Smooth muscle cell (in vitro differentiated cells): ENCODE measurements around the gene ANKRD60. TPM values are rescaled to one million over a fixed set of nuclear protein-coding genes. Genes with fewer than 3 reads are reported as not detected.

Source experiments
- DNase-seq: peaks from one replicate; lab custom pipeline; 2025; ENCODE audit not compliant: unreplicated experiment; lab: John Stamatoyannopoulos, UW
- H2AFZ ChIP-seq: fragments of 200-600 bp; sonication (generic); 2 replicates; pipeline ENCODE4 v1.6.0; 2016; ENCODE audit warnings: antibody characterized with exemption, low read depth, mild to moderate bottlenecking
- H3F3A ChIP-seq: fragments of 200-600 bp; sonication (generic); 2 replicates; pipeline ENCODE4 v1.6.0; 2017; ENCODE audit warnings: antibody characterized with exemption, low read depth
- H3K27ac ChIP-seq: fragments of 200-600 bp; sonication (generic); 2 replicates; pipeline ENCODE4 v1.5.1; 2016; ENCODE audit warnings: low read depth, mild to moderate bottlenecking
- H3K27me3 ChIP-seq: fragments of 200-600 bp; sonication (generic); 2 replicates; pipeline ENCODE4 v1.6.1; 2016; ENCODE audit warnings: low read depth, mild to moderate bottlenecking
- H3K36me3 ChIP-seq: fragments of 200-600 bp; sonication (generic); 2 replicates; pipeline ENCODE4 v1.5.1; 2016; ENCODE audit warnings: low read depth
- H3K4me1 ChIP-seq: fragments of 200-600 bp; sonication (generic); 2 replicates; pipeline ENCODE4 v1.5.1; 2016; ENCODE audit warnings: low read depth
- H3K4me2 ChIP-seq: fragments of 200-600 bp; sonication (generic); 2 replicates; pipeline ENCODE4 v1.6.0; 2016; ENCODE audit warnings: mild to moderate bottlenecking
- H3K4me3 ChIP-seq: fragments of 200-600 bp; sonication (generic); 2 replicates; pipeline ENCODE4 v1.5.1; 2016; ENCODE audit warnings: mild to moderate bottlenecking
- H3K79me2 ChIP-seq: fragments of 200-600 bp; sonication (generic); 2 replicates; pipeline ENCODE4 v1.6.0; 2016; ENCODE audit warnings: low read depth, mild to moderate bottlenecking
- H3K9ac ChIP-seq: fragments of 200-600 bp; sonication (generic); 2 replicates; pipeline ENCODE4 v1.6.0; 2016; ENCODE audit warnings: low read depth
- H3K9me3 ChIP-seq: fragments of 200-600 bp; sonication (generic); replicated peaks from 2 replicates; pipeline ENCODE4 v1.5.1; 2016; ENCODE audit warnings: low read depth
- H4K20me1 ChIP-seq: fragments of 200-600 bp; sonication (generic); 2 replicates; pipeline ENCODE4 v1.6.0; 2016; ENCODE audit warnings: low read depth
- WGBS: methylation state at CpG from one replicate; pipeline ENCODE4 v1.1.7; 2016; ENCODE audit warnings: low lambda C conversion rate; 5-methylcytosine and 5-hydroxymethylcytosine counted together
- polyA plus RNA-seq: library from polyadenylated mRNA; unstranded; fragments of >200 nt; fragmentation: Nextera tagmentation; extraction: Ambion mirVana; gene quantifications from 2 replicates; pipeline ENCODE4 v1.2.1, GENCODE V29; 2016
- total RNA-seq: library from RNA; depleted of rRNA; stranded (reverse); fragments of >200 nt; gene quantifications from 2 replicates; pipeline ENCODE4 v1.2.3, GENCODE V29; 2014
- TF ChIP-seq, protein P1 (sequence below): fragments of 200-600 bp; sonication (generic); IDR thresholded peaks from 2 replicates; pipeline ENCODE4 v1.5.1; 2017; ENCODE audit warnings: borderline replicate concordance, mild to moderate bottlenecking, antibody characterized with exemption; ENCODE audit not compliant: insufficient read depth, poor library complexity, severe bottlenecking

The ANKRD60 gene
- total and polyA plus RNA-seq, 2 experiments from 2014 or later = not detected

- H3F3A ChIP-seq = no peaks in the 10 kb centered on the region
- TF ChIP-seq, protein P1, sequence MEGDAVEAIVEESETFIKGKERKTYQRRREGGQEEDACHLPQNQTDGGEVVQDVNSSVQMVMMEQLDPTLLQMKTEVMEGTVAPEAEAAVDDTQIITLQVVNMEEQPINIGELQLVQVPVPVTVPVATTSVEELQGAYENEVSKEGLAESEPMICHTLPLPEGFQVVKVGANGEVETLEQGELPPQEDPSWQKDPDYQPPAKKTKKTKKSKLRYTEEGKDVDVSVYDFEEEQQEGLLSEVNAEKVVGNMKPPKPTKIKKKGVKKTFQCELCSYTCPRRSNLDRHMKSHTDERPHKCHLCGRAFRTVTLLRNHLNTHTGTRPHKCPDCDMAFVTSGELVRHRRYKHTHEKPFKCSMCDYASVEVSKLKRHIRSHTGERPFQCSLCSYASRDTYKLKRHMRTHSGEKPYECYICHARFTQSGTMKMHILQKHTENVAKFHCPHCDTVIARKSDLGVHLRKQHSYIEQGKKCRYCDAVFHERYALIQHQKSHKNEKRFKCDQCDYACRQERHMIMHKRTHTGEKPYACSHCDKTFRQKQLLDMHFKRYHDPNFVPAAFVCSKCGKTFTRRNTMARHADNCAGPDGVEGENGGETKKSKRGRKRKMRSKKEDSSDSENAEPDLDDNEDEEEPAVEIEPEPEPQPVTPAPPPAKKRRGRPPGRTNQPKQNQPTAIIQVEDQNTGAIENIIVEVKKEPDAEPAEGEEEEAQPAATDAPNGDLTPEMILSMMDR = peak; percentile 58
- H3K9ac ChIP-seq = no peak overlapping the region
- H3K79me2 ChIP-seq = no peaks in the 10 kb centered on the region
- H3K27me3 ChIP-seq = peaks cover 3% of the 10 kb centered on the region
- H3K4me2 ChIP-seq = no peak overlapping the region
- no peaks in the 10 kb centered on the region for H4K20me1 ChIP-seq
- no peak overlapping the region for H2AFZ ChIP-seq
- no peak overlapping the region for H3K4me3 ChIP-seq
- no peaks in the 10 kb centered on the region for H3K36me3 ChIP-seq
- no peaks in the 10 kb centered on the region for H3K4me1 ChIP-seq
- WGBS = 44% methylated on average over 5 of the region's 5 CpGs
- H3K9me3 ChIP-seq = no peaks in the 10 kb centered on the region
- DNase-seq = no peak
- H3K27ac ChIP-seq = no peak overlapping the region
Measured at GRCh38 chr20:58192567-58192966, 35.9 kb downstream of the ANKRD60 start.

- H3K4me1 ChIP-seq = no peaks in the 10 kb centered on the region
- WGBS = 82% methylated on average over 10 of the region's 10 CpGs
- H3K27me3 ChIP-seq = peaks cover 3% of the 10 kb centered on the region
- H2AFZ ChIP-seq = no peak overlapping the region
- H4K20me1 ChIP-seq = no peaks in the 10 kb centered on the region
- no peak overlapping the region for H3K9ac ChIP-seq
- H3K4me3 ChIP-seq = no peak overlapping the region
- H3K27ac ChIP-seq = no peak overlapping the region
- H3K4me2 ChIP-seq = no peak overlapping the region
- no peaks in the 10 kb centered on the region for H3K79me2 ChIP-seq
- no peaks in the 10 kb centered on the region for H3F3A ChIP-seq
- no peaks in the 10 kb centered on the region for H3K36me3 ChIP-seq
- TF ChIP-seq, protein P1 = no peak
- DNase-seq = no peak
- H3K9me3 ChIP-seq = no peaks in the 10 kb centered on the region
Measured at GRCh38 chr20:58192065-58192464, 36.4 kb downstream of the ANKRD60 start.

DNA sequence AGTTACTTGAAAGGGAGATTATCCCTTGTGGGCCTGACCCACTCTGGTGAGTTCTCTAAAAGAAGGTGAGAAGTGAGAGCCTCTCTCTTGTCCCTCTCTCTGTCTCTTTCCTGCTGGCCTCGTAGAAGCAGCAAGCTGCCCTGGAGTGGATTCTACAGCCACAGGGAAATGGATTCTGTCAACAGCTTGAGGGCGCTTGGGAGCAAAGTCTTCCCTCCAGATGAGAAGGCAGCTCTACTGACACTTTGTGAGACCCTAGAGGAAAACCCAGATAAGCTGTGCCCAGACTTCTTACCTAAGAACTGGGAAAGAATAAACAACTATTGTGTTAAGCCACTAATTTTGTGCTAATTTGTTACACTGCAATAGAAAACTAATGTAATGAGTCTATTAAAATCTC, 39.9 kb downstream of the ANKRD60 start:
- no peaks in the 10 kb centered on the region for H3K36me3 ChIP-seq
- H3K4me1 ChIP-seq = no peaks in the 10 kb centered on the region
- H3K27ac ChIP-seq = no peak overlapping the region
- peaks cover 3% of the 10 kb centered on the region for H3K27me3 ChIP-seq
- no peak overlapping the region for H3K4me3 ChIP-seq
- H3F3A ChIP-seq = no peaks in the 10 kb centered on the region
- DNase-seq = no peak
- H3K9ac ChIP-seq = no peak overlapping the region
- no peak overlapping the region for H2AFZ ChIP-seq
- no peak overlapping the region for H3K4me2 ChIP-seq
- no peaks in the 10 kb centered on the region for H3K9me3 ChIP-seq
- H3K79me2 ChIP-seq = no peaks in the 10 kb centered on the region
- 30% methylated on average over 2 of the region's 2 CpGs for WGBS
- TF ChIP-seq, protein P1 = no peak
- no peaks in the 10 kb centered on the region for H4K20me1 ChIP-seq

GRCh38 chr20:58184984-58185383, 43.5 kb downstream of the ANKRD60 start:
- H2AFZ ChIP-seq = no peak overlapping the region
- H3K9ac ChIP-seq = no peak overlapping the region
- H3K27me3 ChIP-seq = peaks cover 6% of the 10 kb centered on the region
- WGBS = 84% methylated on average over 4 of the region's 4 CpGs
- H3K9me3 ChIP-seq = no peaks in the 10 kb centered on the region
- no peak overlapping the region for H3K27ac ChIP-seq
- H3F3A ChIP-seq = no peaks in the 10 kb centered on the region
- no peaks in the 10 kb centered on the region for H4K20me1 ChIP-seq
- no peak overlapping the region for H3K4me3 ChIP-seq
- no peak for DNase-seq
- H3K36me3 ChIP-seq = no peaks in the 10 kb centered on the region
- no peaks in the 10 kb centered on the region for H3K79me2 ChIP-seq
- TF ChIP-seq, protein P1 = no peak
- no peak overlapping the region for H3K4me2 ChIP-seq
- H3K4me1 ChIP-seq = no peaks in the 10 kb centered on the region
